Ishikawa (cell line): ENCODE results near the gene TEX55.

Source experiments
- CEBPB ChIP-seq: IDR thresholded peaks from 2 replicates; pipeline ENCODE4 v1.6.1; 2012
- CREB1 ChIP-seq: IDR thresholded peaks from 2 replicates; pipeline ENCODE4 v1.6.1; 2012; ENCODE audit warnings: low read depth
- EGR1 ChIP-seq: IDR thresholded peaks from 2 replicates; pipeline ENCODE4 v1.6.1; 2012
- EP300 ChIP-seq: IDR thresholded peaks from 2 replicates; pipeline ENCODE4 v1.6.1; 2012; ENCODE audit warnings: borderline replicate concordance
- FOXM1 ChIP-seq: IDR thresholded peaks from 2 replicates; pipeline ENCODE4 v1.6.1; 2012; ENCODE audit warnings: low read depth, borderline replicate concordance
- MAX ChIP-seq: IDR thresholded peaks from 2 replicates; pipeline ENCODE4 v1.6.1; 2012
- NFIC ChIP-seq: IDR thresholded peaks from 2 replicates; pipeline ENCODE4 v1.6.1; 2012
- RAD21 ChIP-seq: IDR thresholded peaks from 2 replicates; pipeline ENCODE4 v1.6.1; 2012; ENCODE audit warnings: low read depth
- REST ChIP-seq: IDR thresholded peaks from 2 replicates; pipeline ENCODE4 v1.6.1; 2012; ENCODE audit warnings: low read depth, mild to moderate bottlenecking
- TAF1 ChIP-seq: IDR thresholded peaks from 2 replicates; pipeline ENCODE4 v1.6.1; 2012; ENCODE audit warnings: low read depth, mild to moderate bottlenecking
- TCF12 ChIP-seq: IDR thresholded peaks from 2 replicates; pipeline ENCODE4 v1.6.1; 2012; ENCODE audit warnings: low read depth
- TEAD4 ChIP-seq: IDR thresholded peaks from 2 replicates; pipeline ENCODE4 v1.6.1; 2012
- USF1 ChIP-seq: IDR thresholded peaks from 2 replicates; pipeline ENCODE4 v1.6.1; 2012
- YY1 ChIP-seq: IDR thresholded peaks from 2 replicates; pipeline ENCODE4 v1.6.1; 2012; ENCODE audit warnings: low read depth
- ZBTB7A ChIP-seq: IDR thresholded peaks from 2 replicates; pipeline ENCODE4 v1.6.1; 2012; ENCODE audit warnings: low read depth

TEX55 gene

GRCh38 chr3:119147494-119147893 is 1.5 kb downstream of the TEX55 start:
- TF ChIP-seq EGR1 = no peak
- no peak for TF ChIP-seq YY1
- TF ChIP-seq TCF12 = no peak
- TF ChIP-seq MAX = no peak

GRCh38 chr3:119148493-119149180 is 2.7 kb downstream of the TEX55 start:
- TF ChIP-seq TAF1 = no peak
- no peak for TF ChIP-seq YY1
- TF ChIP-seq REST = no peak
- no peak for TF ChIP-seq EP300
- no peak for TF ChIP-seq NFIC
- TF ChIP-seq CREB1 = no peak
- TF ChIP-seq USF1 = no peak
- TF ChIP-seq TEAD4 = no peak
- no peak for TF ChIP-seq EGR1
- no peak for TF ChIP-seq RAD21
- no peak for TF ChIP-seq FOXM1
- no peak for TF ChIP-seq CEBPB
- no peak for TF ChIP-seq ZBTB7A

GRCh38 chr3:119149484-119149883 is 3.5 kb downstream of the TEX55 start:
- no peak for TF ChIP-seq EGR1
- no peak for TF ChIP-seq CEBPB
- no peak for TF ChIP-seq RAD21
- no peak for TF ChIP-seq TAF1
- TF ChIP-seq USF1 = no peak

- TF ChIP-seq CREB1 = no peak
- TF ChIP-seq EGR1 = no peak
- no peak for TF ChIP-seq TCF12
- TF ChIP-seq EP300 = no peak
- no peak for TF ChIP-seq CEBPB
- TF ChIP-seq RAD21 = no peak
- TF ChIP-seq REST = no peak
- TF ChIP-seq NFIC = no peak
- TF ChIP-seq USF1 = no peak
- TF ChIP-seq TEAD4 = no peak
- TF ChIP-seq TAF1 = no peak
- no peak for TF ChIP-seq YY1
- TF ChIP-seq MAX = no peak
Measured at GRCh38 chr3:119156868-119157267, 10.9 kb downstream of the TEX55 start.

- no peak for TF ChIP-seq CREB1
- no peak for TF ChIP-seq NFIC
- no peak for TF ChIP-seq CEBPB
- no peak for TF ChIP-seq TEAD4
Measured at GRCh38 chr3:119157971-119158370, 12.0 kb downstream of the TEX55 start.

- TF ChIP-seq CEBPB (no peak), EGR1 (no peak), NFIC (no peak), REST (no peak)
Measured at GRCh38 chr3:119160361-119160760, 14.4 kb downstream of the TEX55 start.
